SJCRH30 (cell line): ENCODE data around the gene PGS1. TPM values are rescaled to one million over a fixed set of nuclear protein-coding genes. Genes with fewer than 3 reads are reported as not detected.

Source experiments
- DNase-seq, 2 experiments: peaks; one replicate each; pipeline ENCODE4 v3.0.0-alpha.2; 2015 to 2020
- H3K27ac ChIP-seq: fragments of 250-450 bp; sonication (Bioruptor Pico); 2 replicates; pipeline ENCODE4 v1.5.1; 2020; ENCODE audit warnings: mild to moderate bottlenecking, moderate library complexity
- H3K27me3 ChIP-seq: fragments of 250-450 bp; sonication (Bioruptor Pico); 2 replicates; pipeline ENCODE4 v1.5.1; 2020; ENCODE audit warnings: mild to moderate bottlenecking, moderate library complexity
- H3K36me3 ChIP-seq: fragments of 250-450 bp; sonication (Bioruptor Pico); 2 replicates; pipeline ENCODE4 v1.5.1; 2020; ENCODE audit warnings: mild to moderate bottlenecking, moderate library complexity
- H3K4me1 ChIP-seq: fragments of 250-450 bp; sonication (Bioruptor Pico); 2 replicates; pipeline ENCODE4 v1.5.1; 2020; ENCODE audit warnings: mild to moderate bottlenecking, moderate library complexity
- H3K4me3 ChIP-seq: fragments of 250-450 bp; sonication (Bioruptor Pico); 2 replicates; pipeline ENCODE4 v1.5.1; 2020; ENCODE audit warnings: mild to moderate bottlenecking, moderate library complexity
- H3K9me3 ChIP-seq: fragments of 250-450 bp; sonication (Bioruptor Pico); replicated peaks from 2 replicates; pipeline ENCODE4 v1.5.1; 2020; ENCODE audit warnings: mild to moderate bottlenecking, moderate library complexity
- total RNA-seq: library from RNA; depleted of rRNA; stranded (reverse); fragments of >200 nt; shearing (Covaris generic); gene quantifications from 2 replicates; pipeline ENCODE4 v1.2.3, GENCODE V29; 2014

Gene PGS1
- total RNA-seq, 1 experiment from 2014 or later, result 66.2 TPM

GRCh38 chr17:78380370-78380769 lies 1.9 kb downstream of the PGS1 start:
- DNase-seq, result no peak

GRCh38 chr17:78381601-78382232 lies 3.3 kb downstream of the PGS1 start:
- H3K4me1 ChIP-seq, result peaks cover 60% of the 10 kb centered on the region
- peaks cover 6% of the 10 kb centered on the region for H3K36me3 ChIP-seq
- no peak for DNase-seq
- H3K27me3 ChIP-seq, result no peaks in the 10 kb centered on the region
- no peak overlapping the region for H3K27ac ChIP-seq
- no peak overlapping the region for H3K4me3 ChIP-seq
- no peaks in the 10 kb centered on the region for H3K9me3 ChIP-seq

More at GRCh38 chr17:78380370-78380769, 1.9 kb downstream of the PGS1 start:
- Histone ChIP-seq H3K4me3 (no peak overlapping the region), H3K27me3 (no peaks in the 10 kb centered on the region), H3K4me1 (peaks cover 56% of the 10 kb centered on the region), H3K9me3 (no peaks in the 10 kb centered on the region), H3K36me3 (peaks cover 6% of the 10 kb centered on the region), H3K27ac (no peak overlapping the region)

- peaks cover 61% of the 10 kb centered on the region for H3K4me1 ChIP-seq
- H3K4me3 ChIP-seq, result no peak overlapping the region
- H3K36me3 ChIP-seq, result peaks cover 6% of the 10 kb centered on the region
- H3K9me3 ChIP-seq, result no peaks in the 10 kb centered on the region
- peak overlapping the region; percentile 25 for H3K27ac ChIP-seq
- DNase-seq, result peak; percentile 69 to 76
- H3K27me3 ChIP-seq, result no peaks in the 10 kb centered on the region
Observed at GRCh38 chr17:78383725-78384471, 5.4 kb downstream of the PGS1 start.

GRCh38 chr17:78384479-78385175 lies 6.2 kb downstream of the PGS1 start:
- Histone ChIP-seq H3K36me3 (peaks cover 6% of the 10 kb centered on the region), H3K27me3 (no peaks in the 10 kb centered on the region), H3K27ac (peak overlapping the region; percentile 25; the same call in 1 of the 2 replicates), H3K9me3 (no peaks in the 10 kb centered on the region), H3K4me3 (no peak overlapping the region), H3K4me1 (peaks cover 62% of the 10 kb centered on the region)
- DNase-seq, result no peak

- peaks cover 73% of the 10 kb centered on the region for H3K4me1 ChIP-seq
- no peaks in the 10 kb centered on the region for H3K9me3 ChIP-seq
- no peak overlapping the region for H3K4me3 ChIP-seq
- H3K27ac ChIP-seq, result no peak overlapping the region
- H3K36me3 ChIP-seq, result peaks cover 23% of the 10 kb centered on the region
- H3K27me3 ChIP-seq, result no peaks in the 10 kb centered on the region
- DNase-seq, result no peak
Observed at GRCh38 chr17:78387977-78388941, 9.8 kb downstream of the PGS1 start.

GRCh38 chr17:78390241-78391050 lies 12.0 kb downstream of the PGS1 start:
- Histone ChIP-seq H3K27me3 (no peaks in the 10 kb centered on the region), H3K4me1 (peaks cover 52% of the 10 kb centered on the region), H3K9me3 (no peaks in the 10 kb centered on the region), H3K36me3 (peaks cover 36% of the 10 kb centered on the region), H3K4me3 (no peak overlapping the region), H3K27ac (peak overlapping the region; percentile 68)
- DNase-seq, result peak; percentile 99 to 100

GRCh38 chr17:78391051-78391431 lies 12.6 kb downstream of the PGS1 start:
- H3K4me1 ChIP-seq, result peaks cover 49% of the 10 kb centered on the region
- H3K4me3 ChIP-seq, result no peak overlapping the region
- no peaks in the 10 kb centered on the region for H3K27me3 ChIP-seq
- H3K27ac ChIP-seq, result peak overlapping the region; percentile 68
- peaks cover 41% of the 10 kb centered on the region for H3K36me3 ChIP-seq
- no peaks in the 10 kb centered on the region for H3K9me3 ChIP-seq
- no peak for DNase-seq

GRCh38 chr17:78391843-78392242 lies 13.4 kb downstream of the PGS1 start:
- DNase-seq, result no peak
- Histone ChIP-seq H3K27me3 (no peaks in the 10 kb centered on the region), H3K27ac (peak overlapping the region; percentile 68), H3K4me1 (peaks cover 49% of the 10 kb centered on the region), H3K4me3 (no peak overlapping the region), H3K9me3 (no peaks in the 10 kb centered on the region), H3K36me3 (peaks cover 49% of the 10 kb centered on the region)

GRCh38 chr17:78392295-78392694 lies 13.8 kb downstream of the PGS1 start:
- peak overlapping the region; percentile 68 for H3K27ac ChIP-seq

GRCh38 chr17:78393575-78393974 lies 15.1 kb downstream of the PGS1 start:
- H3K4me1 ChIP-seq, result peaks cover 59% of the 10 kb centered on the region
- H3K27ac ChIP-seq, result no peak overlapping the region

More at GRCh38 chr17:78392295-78392694, 13.8 kb downstream of the PGS1 start:
- Histone ChIP-seq H3K4me3 (no peak overlapping the region), H3K36me3 (peaks cover 53% of the 10 kb centered on the region), H3K4me1 (peaks cover 54% of the 10 kb centered on the region), H3K9me3 (no peaks in the 10 kb centered on the region), H3K27me3 (no peaks in the 10 kb centered on the region)
- no peak for DNase-seq

GRCh38 chr17:78394209-78394608 lies 15.8 kb downstream of the PGS1 start:
- Histone ChIP-seq H3K27ac (no peak overlapping the region), H3K36me3 (peaks cover 71% of the 10 kb centered on the region), H3K4me1 (peaks cover 56% of the 10 kb centered on the region), H3K9me3 (no peaks in the 10 kb centered on the region), H3K27me3 (no peaks in the 10 kb centered on the region), H3K4me3 (no peak overlapping the region)
- no peak for DNase-seq

More at GRCh38 chr17:78393575-78393974, 15.1 kb downstream of the PGS1 start:
- Histone ChIP-seq H3K27me3 (no peaks in the 10 kb centered on the region), H3K36me3 (peaks cover 64% of the 10 kb centered on the region), H3K9me3 (no peaks in the 10 kb centered on the region), H3K4me3 (no peak overlapping the region)
- DNase-seq, result no peak

- no peak overlapping the region for H3K27ac ChIP-seq
- no peaks in the 10 kb centered on the region for H3K27me3 ChIP-seq
- DNase-seq, result no peak
- H3K4me1 ChIP-seq, result peaks cover 50% of the 10 kb centered on the region
- no peaks in the 10 kb centered on the region for H3K9me3 ChIP-seq
- H3K4me3 ChIP-seq, result no peak overlapping the region
- peaks cover 80% of the 10 kb centered on the region for H3K36me3 ChIP-seq
Observed at GRCh38 chr17:78395155-78395554, 16.7 kb downstream of the PGS1 start.

GRCh38 chr17:78396441-78397337 lies 18.2 kb downstream of the PGS1 start:
- Histone ChIP-seq H3K4me3 (no peak overlapping the region), H3K4me1 (peaks cover 51% of the 10 kb centered on the region), H3K27ac (no peak overlapping the region), H3K36me3 (peaks cover 85% of the 10 kb centered on the region), H3K27me3 (no peaks in the 10 kb centered on the region), H3K9me3 (no peaks in the 10 kb centered on the region)
- no peak for DNase-seq
